ENCODE measurements around the gene IL4. TPM values are rescaled to one million over a fixed set of nuclear protein-coding genes. Genes with fewer than 3 reads are reported as not detected.

The IL4 gene
- polyA plus RNA-seq, 1 donor from 2014 or later, result not detected

- Histone ChIP-seq H3K27me3 (ENCODE audit: insufficient read depth, low read depth, low read length) (no peaks in the 10 kb centered on the region), H3K9me2 (ENCODE audit: insufficient read depth, low read length) (no peaks in the 10 kb centered on the region), H3K27ac (ENCODE audit: low read length) (no peak overlapping the region), H3K36me3 (ENCODE audit: insufficient read depth, low read length) (no peaks in the 10 kb centered on the region), H3K4me2 (ENCODE audit: low read length) (no peak overlapping the region), H3K9me3 (ENCODE audit: low read length) (no peaks in the 10 kb centered on the region), H2AFZ (ENCODE audit: low read depth, low read length) (no peak overlapping the region), H3K4me3 (ENCODE audit: low read length) (no peak overlapping the region), H3K9ac (ENCODE audit: low read length) (no peak overlapping the region), H4K20me1 (ENCODE audit: insufficient read depth) (no peaks in the 10 kb centered on the region), H3F3A (ENCODE audit: insufficient read depth, low read length, poor library complexity, severe bottlenecking) (no peaks in the 10 kb centered on the region), H3K79me2 (replicated peaks; ENCODE audit: insufficient read depth, low read length) (no peaks in the 10 kb centered on the region)
- TF ChIP-seq EZH2 (IDR thresholded peaks at IDR 0.05; ENCODE audit: borderline replicate concordance, insufficient read depth, low read length, poor library complexity, severe bottlenecking), result no peak
- TF ChIP-seq EP300 (conservative IDR thresholded peaks at IDR 0.05; ENCODE audit: poor library complexity, severe bottlenecking), result no peak
- TF ChIP-seq RAD21 (conservative IDR thresholded peaks at IDR 0.05), result no peak
- no peak for TF ChIP-seq MXI1 (conservative IDR thresholded peaks at IDR 0.05; ENCODE audit: poor library complexity, severe bottlenecking)
Measured at GRCh38 chr5:132647473-132647872, 26.3 kb upstream of the IL4 start.

GRCh38 chr5:132648355-132648754 lies 25.4 kb upstream of the IL4 start:
- Histone ChIP-seq H3K27ac (ENCODE audit: low read length) (no peak overlapping the region), H3K4me3 (ENCODE audit: low read length) (no peak overlapping the region), H2AFZ (ENCODE audit: low read depth, low read length) (no peak overlapping the region), H3K9me2 (ENCODE audit: insufficient read depth, low read length) (no peaks in the 10 kb centered on the region), H4K20me1 (ENCODE audit: insufficient read depth) (no peaks in the 10 kb centered on the region), H3K9ac (ENCODE audit: low read length) (no peak overlapping the region), H3K36me3 (ENCODE audit: insufficient read depth, low read length) (no peaks in the 10 kb centered on the region), H3K4me2 (ENCODE audit: low read length) (no peak overlapping the region), H3F3A (ENCODE audit: insufficient read depth, low read length, poor library complexity, severe bottlenecking) (no peaks in the 10 kb centered on the region), H3K9me3 (ENCODE audit: low read length) (no peaks in the 10 kb centered on the region), H3K79me2 (replicated peaks; ENCODE audit: insufficient read depth, low read length) (no peaks in the 10 kb centered on the region), H3K27me3 (ENCODE audit: insufficient read depth, low read depth, low read length) (no peaks in the 10 kb centered on the region)
- TF ChIP-seq SMC3 (conservative IDR thresholded peaks at IDR 0.05; ENCODE audit: poor library complexity), result no peak
- TF ChIP-seq EP300 (conservative IDR thresholded peaks at IDR 0.05; ENCODE audit: poor library complexity, severe bottlenecking), result no peak
- no peak for TF ChIP-seq CTCF (IDR thresholded peaks at IDR 0.05; ENCODE audit: poor library complexity, severe bottlenecking)
- no peak for TF ChIP-seq RAD21 (conservative IDR thresholded peaks at IDR 0.05)

- Histone ChIP-seq H3K79me2 (replicated peaks; ENCODE audit: insufficient read depth, low read length) (no peaks in the 10 kb centered on the region), H3K4me3 (ENCODE audit: low read length) (no peak overlapping the region), H3K4me2 (ENCODE audit: low read length) (no peak overlapping the region), H3K27ac (ENCODE audit: low read length) (no peak overlapping the region), H4K20me1 (ENCODE audit: insufficient read depth) (no peaks in the 10 kb centered on the region), H3K27me3 (ENCODE audit: insufficient read depth, low read depth, low read length) (peaks cover 16% of the 10 kb centered on the region), H3K9ac (ENCODE audit: low read length) (no peak overlapping the region), H3K9me3 (ENCODE audit: low read length) (no peaks in the 10 kb centered on the region), H3F3A (ENCODE audit: insufficient read depth, low read length, poor library complexity, severe bottlenecking) (no peaks in the 10 kb centered on the region), H3K36me3 (ENCODE audit: insufficient read depth, low read length) (no peaks in the 10 kb centered on the region), H3K9me2 (ENCODE audit: insufficient read depth, low read length) (no peaks in the 10 kb centered on the region), H2AFZ (ENCODE audit: low read depth, low read length) (no peak overlapping the region)
- TF ChIP-seq CTCF (IDR thresholded peaks at IDR 0.05; ENCODE audit: poor library complexity, severe bottlenecking), result no peak
Measured at GRCh38 chr5:132651838-132652469, 21.8 kb upstream of the IL4 start.
